HCT116 (cell line): ENCODE results near the gene CLIC3. TPM values are rescaled to one million over a fixed set of nuclear protein-coding genes. Genes with fewer than 3 reads are reported as not detected.

Experiments used
- ATAC-seq: fragments of 200-7000 bp; cut with Tn5 transposase; 2 replicates; pipeline ENCODE4 v1.9.1; 2020; ENCODE audit warnings: mild to moderate bottlenecking, moderate library complexity
- BruUV-seq: library from RNA; stranded (reverse); fragments of 400-500 nt; replicated peaks from 2 replicates; lab custom pipeline; 2021; lab: Mats Ljungman, UMichigan
- CTCF ChIA-PET: fragments of 300-600 bp; sonication (Branson Sonifier 250); formaldehyde crosslinking; loops from one replicate; lab custom pipeline; 2021; ENCODE audit warnings: antibody characterized with exemption; lab: Charles Lee
- POLR2A ChIA-PET: fragments of 300-600, 350-600 bp; sonication (Branson Sonifier 250); formaldehyde crosslinking; loops from one replicate; lab custom pipeline; 2021; ENCODE audit warnings: antibody characterized with exemption; lab: Charles Lee
- RAD21 ChIA-PET, 2 experiments: fragments of 300-600 bp; sonication (Branson Sonifier 250); formaldehyde crosslinking; loops; one replicate each; lab custom pipeline; 2023; ENCODE audit warnings: low total read pairs in 2 of 2; ENCODE audit not compliant: uncharacterized antibody in 2 of 2, unreplicated experiment in 2 of 2, low non-redundant PET in 1 of 2; lab: Charles Lee
- DNase-seq: peaks from one replicate; pipeline ENCODE4 v3.0.0-alpha.2; 2010; ENCODE audit warnings: low read depth, low spot score
- H2AFZ ChIP-seq: fragments of 200-600 bp; shearing (Covaris generic), sonication (generic); 2 replicates; pipeline ENCODE4 v1.6.1; 2017; ENCODE audit warnings: low read depth, mixed run types, mixed read lengths, antibody characterized with exemption, low read length; ENCODE audit not compliant: poor library complexity, severe bottlenecking
- H3K27ac ChIP-seq: 2 replicates; pipeline ENCODE4 v1.5.1; 2012; ENCODE audit warnings: low read depth, low read length
- H3K27me3 ChIP-seq: fragments of 200-600 bp; sonication (generic); 2 replicates; pipeline ENCODE4 v1.6.1; 2016; ENCODE audit warnings: mixed run types, low read length, mixed read lengths; ENCODE audit not compliant: insufficient read depth
- H3K36me3 ChIP-seq, 2 experiments: fragments of 200-500 bp in 1 of 2; fragments of 200-600 bp in 1 of 2; sonication (Bioruptor generic) in 1 of 2; sonication (generic) in 1 of 2; 2 replicates each; pipeline versions ENCODE4 v1.5.1 to v1.6.1; 2014 to 2016; ENCODE audit warnings: low read length in 2 of 2, inconsistent platforms in 1 of 2, mixed read lengths in 1 of 2, mixed run types in 1 of 2; ENCODE audit not compliant: insufficient read depth in 2 of 2, control insufficient read depth in 1 of 2
- H3K4me1 ChIP-seq, 2 experiments: fragments of 200-600 bp in 1 of 2; sonication (generic) in 1 of 2; 2 replicates each; pipeline versions ENCODE4 v1.5.1 to v1.6.1; 2012 to 2017; ENCODE audit warnings: low read length in 2 of 2, inconsistent platforms in 1 of 2, mild to moderate bottlenecking in 1 of 2, mixed read lengths in 1 of 2, mixed run types in 1 of 2, moderate library complexity in 1 of 2; ENCODE audit not compliant: insufficient read depth in 2 of 2, control insufficient read depth in 1 of 2
- H3K4me2 ChIP-seq: fragments of 200-600 bp; sonication (generic); 2 replicates; pipeline ENCODE4 v1.6.1; 2017; ENCODE audit warnings: mixed run types, low read length, mixed read lengths
- H3K4me3 ChIP-seq, 2 experiments: fragments of 200-600 bp in 1 of 2; sonication (generic) in 1 of 2; replicated peaks in 1 of 2; 2 replicates each; pipeline ENCODE4 v1.5.1; 2011 to 2016; ENCODE audit warnings: low read length in 2 of 2, control low read depth in 1 of 2, low read depth in 1 of 2, mild to moderate bottlenecking in 1 of 2, mixed read lengths in 1 of 2, mixed run types in 1 of 2
- H3K79me2 ChIP-seq: fragments of 200-600 bp; sonication (generic); 2 replicates; pipeline ENCODE4 v1.6.1; 2017; ENCODE audit warnings: mild to moderate bottlenecking, mixed run types, low read length, moderate library complexity, mixed read lengths; ENCODE audit not compliant: insufficient read depth
- H3K9ac ChIP-seq: fragments of 200-600 bp; sonication (generic); 2 replicates; pipeline ENCODE4 v1.6.1; 2016; ENCODE audit warnings: low read length, mixed read lengths
- H3K9me2 ChIP-seq: fragments of 200-600 bp; sonication (generic), shearing (Covaris generic); 2 replicates; pipeline ENCODE4 v1.6.1; 2017; ENCODE audit warnings: mixed run types, mild to moderate bottlenecking, moderate library complexity; ENCODE audit not compliant: insufficient read depth
- H3K9me3 ChIP-seq, 2 experiments: fragments of 200-500 bp in 1 of 2; fragments of 200-600 bp in 1 of 2; sonication (Bioruptor generic) in 1 of 2; sonication (generic) in 1 of 2; 2 replicates each; pipeline ENCODE4 v1.6.1; 2014 to 2017; ENCODE audit warnings: low read length in 2 of 2, mixed read lengths in 2 of 2, inconsistent platforms in 1 of 2, low read depth in 1 of 2, mild to moderate bottlenecking in 1 of 2, mixed run types in 1 of 2, moderate library complexity in 1 of 2; ENCODE audit not compliant: control insufficient read depth in 1 of 2, insufficient read depth in 1 of 2
- H4K20me1 ChIP-seq: fragments of 200-600 bp; sonication (generic), shearing (Covaris generic); 2 replicates; pipeline ENCODE4 v1.6.1; 2017; ENCODE audit warnings: mixed run types, mild to moderate bottlenecking, moderate library complexity; ENCODE audit not compliant: insufficient read depth
- ATF3 ChIP-seq: IDR thresholded peaks from 2 replicates; pipeline ENCODE4 v1.6.1; 2012
- CBX3 ChIP-seq: IDR thresholded peaks from 2 replicates; pipeline ENCODE4 v1.6.1; 2012; ENCODE audit warnings: low read depth
- CEBPB ChIP-seq: IDR thresholded peaks from 2 replicates; pipeline ENCODE4 v1.6.1; 2012; ENCODE audit warnings: low read depth
- ELF1 ChIP-seq: IDR thresholded peaks from 2 replicates; pipeline ENCODE4 v1.6.1; 2012; ENCODE audit warnings: low read depth, borderline replicate concordance
- JUND ChIP-seq: IDR thresholded peaks from 2 replicates; pipeline ENCODE4 v1.6.1; 2012
- MAX ChIP-seq: IDR thresholded peaks from 2 replicates; pipeline ENCODE4 v1.6.1; 2012
- POLR2AphosphoS5 ChIP-seq: IDR thresholded peaks from 2 replicates; pipeline ENCODE4 v1.6.1; 2011; ENCODE audit warnings: mild to moderate bottlenecking, low read depth, low read length, moderate library complexity
- RAD21 ChIP-seq: IDR thresholded peaks from 2 replicates; pipeline ENCODE4 v1.6.1; 2012; ENCODE audit warnings: low read depth, mild to moderate bottlenecking
- REST ChIP-seq: IDR thresholded peaks from 2 replicates; pipeline ENCODE4 v1.6.1; 2012; ENCODE audit warnings: low read depth
- TCF7L2 ChIP-seq: IDR thresholded peaks from 2 replicates; pipeline ENCODE4 v1.7.0; 2011; ENCODE audit warnings: borderline replicate concordance, inconsistent platforms; ENCODE audit not compliant: insufficient read depth, insufficient read length; ENCODE audit errors: extremely low read depth
- ZNF274 ChIP-seq: fragments of 200-500 bp; sonication (Bioruptor generic); IDR thresholded peaks from 2 replicates; pipeline ENCODE4 v1.6.1; 2014; ENCODE audit warnings: mild to moderate bottlenecking, low read depth, low read length, inconsistent platforms
- intact Hi-C: fragments of 100-400 bp; cut with micrococcal nuclease; formaldehyde crosslinking; loops from 2 replicates; pipeline ENCODE4 v1.10.0; 2022
- total RNA-seq: library from RNA; stranded (reverse); gene quantifications from one replicate; pipeline ENCODE4 v1.2.1, GENCODE V29; 2021; ENCODE audit not compliant: unreplicated experiment

CLIC3 gene
- total RNA-seq, 1 experiment from 2014 or later, result 8.4 TPM

GRCh38 chr9:136950656-136951276, 45.6 kb downstream of the CLIC3 start:
- BruUV-seq, result no TSS peak
- peak overlapping the region; percentile 65 to 67 for H3K4me3 ChIP-seq
- no peaks in the 10 kb centered on the region for H3K36me3 ChIP-seq
- peaks cover 20 to 40% of the 10 kb centered on the region in 2 experiments for H3K4me1 ChIP-seq
- no peaks in the 10 kb centered on the region for H3K27me3 ChIP-seq
- no peaks in the 10 kb centered on the region for H3K79me2 ChIP-seq
- RAD21 ChIA-PET, result no interaction called here
- DNase-seq, result no peak
- H2AFZ ChIP-seq, result no peak overlapping the region
- intact Hi-C loops, result no loop called here
- no peaks in the 10 kb centered on the region for H3K9me3 ChIP-seq
- CTCF ChIA-PET, result interaction anchor here (0.5 to 2.1 kb wide), 5 partner anchors 41 to 96 kb away, joined by 3 to 9 read pairs (median 3); no protein-coding TSS in a partner anchor
- peak overlapping the region; percentile 97 for H3K4me2 ChIP-seq
- peak overlapping the region; percentile 78 for H3K9ac ChIP-seq
- no peaks in the 10 kb centered on the region for H4K20me1 ChIP-seq
- no peak for ATAC-seq
- TF ChIP-seq MAX (no peak), CEBPB (no peak), ATF3 (no peak), RAD21 (no peak), ZNF274 (no peak)
- H3K27ac ChIP-seq, result peak overlapping the region; percentile 94
- no peaks in the 10 kb centered on the region for H3K9me2 ChIP-seq
- POLR2A ChIA-PET, result interaction anchor here (0.6 to 1.0 kb wide), 2 partner anchors 27 to 60 kb away, joined by 3 to 4 read pairs; no protein-coding TSS in a partner anchor

GRCh38 chr9:136949817-136950655, 46.3 kb downstream of the CLIC3 start:
- no peaks in the 10 kb centered on the region for H3K27me3 ChIP-seq
- intact Hi-C loops, result loop anchor here (10.0 kb wide), 1 partner anchor 105 kb away; the partner anchor contains the start of genes AJM1 and PHPT1
- DNase-seq, result peak; percentile 85
- H3K9ac ChIP-seq, result peak overlapping the region; percentile 78
- H3K27ac ChIP-seq, result peak overlapping the region; percentile 94
- RAD21 ChIA-PET, result no interaction called here
- no peaks in the 10 kb centered on the region for H3K9me3 ChIP-seq
- ATAC-seq, result peak; percentile 87
- H3K36me3 ChIP-seq, result no peaks in the 10 kb centered on the region
- no peak overlapping the region for H2AFZ ChIP-seq
- POLR2A ChIA-PET, result no interaction called here
- H3K79me2 ChIP-seq, result no peaks in the 10 kb centered on the region
- peak overlapping the region; percentile 97 for H3K4me2 ChIP-seq
- CTCF ChIA-PET, result interaction anchor here (0.6 to 3.4 kb wide), 5 partner anchors 79 to 116 kb away, joined by 3 to 109 read pairs (median 4); no protein-coding TSS in a partner anchor
- H3K4me1 ChIP-seq, result peaks cover 22 to 43% of the 10 kb centered on the region in 2 experiments
- H3K4me3 ChIP-seq, result peak overlapping the region; percentile 65 to 67
- TSS peak; percentile 97 for BruUV-seq
- H4K20me1 ChIP-seq, result no peaks in the 10 kb centered on the region
- no peaks in the 10 kb centered on the region for H3K9me2 ChIP-seq
- no peak for TF ChIP-seq ELF1
- TF ChIP-seq POLR2AphosphoS5, result peak; percentile 84
- TF ChIP-seq JUND, result no peak
- peak; percentile 8 for TF ChIP-seq TCF7L2
- TF ChIP-seq ZNF274, result no peak
- TF ChIP-seq REST, result no peak
- TF ChIP-seq MAX, result no peak
- no peak for TF ChIP-seq CBX3
